Endodermal cell (in vitro differentiated cells): ENCODE measurements around the gene CCDC78. TPM values are rescaled to one million over a fixed set of nuclear protein-coding genes. Genes with fewer than 3 reads are reported as not detected.

Source experiments
- DNase-seq: peaks from one replicate; pipeline ENCODE4 v3.0.0-alpha.2; 2017
- H3K27ac ChIP-seq: 2 replicates; pipeline ENCODE4 v1.5.1; 2013; ENCODE audit warnings: mild to moderate bottlenecking, low read depth, low read length, moderate library complexity
- H3K27me3 ChIP-seq: 2 replicates; pipeline ENCODE4 v1.6.1; 2013; ENCODE audit warnings: mild to moderate bottlenecking, low read length, moderate library complexity; ENCODE audit not compliant: insufficient read depth, control insufficient read depth, poor library complexity, severe bottlenecking
- H3K36me3 ChIP-seq: 2 replicates; pipeline ENCODE4 v1.7.0; 2013; ENCODE audit warnings: mild to moderate bottlenecking, low read length, moderate library complexity; ENCODE audit not compliant: control insufficient read depth, insufficient read depth
- H3K4me1 ChIP-seq: one replicate; pipeline ENCODE4 v1.7.0; 2013; ENCODE audit warnings: low read length; ENCODE audit not compliant: control insufficient read depth, insufficient read depth
- H3K4me3 ChIP-seq: 2 replicates; pipeline ENCODE4 v1.5.1; 2013; ENCODE audit warnings: mild to moderate bottlenecking, low read length, moderate library complexity
- H3K9ac ChIP-seq: 2 replicates; pipeline ENCODE4 v1.6.1; 2013; ENCODE audit warnings: mild to moderate bottlenecking, low read length, moderate library complexity; ENCODE audit not compliant: poor library complexity, severe bottlenecking; ENCODE audit errors: extremely low read depth
- H3K9me3 ChIP-seq: 2 replicates; pipeline ENCODE4 v1.6.1; 2013; ENCODE audit warnings: mild to moderate bottlenecking, low read length, moderate library complexity; ENCODE audit not compliant: control insufficient read depth
- H3K27ac Mint-ChIP-seq: 2 replicates; pipeline ENCODE4 v1.8.0; 2020; ENCODE audit warnings: mixed read lengths
- H3K27me3 Mint-ChIP-seq: 2 replicates; pipeline ENCODE4 v1.8.0; 2021; ENCODE audit warnings: mild to moderate bottlenecking, mixed read lengths; ENCODE audit not compliant: insufficient read depth
- H3K36me3 Mint-ChIP-seq: 2 replicates; pipeline ENCODE4 v1.8.0; 2020; ENCODE audit warnings: low read depth, mixed read lengths
- H3K4me1 Mint-ChIP-seq: 2 replicates; pipeline ENCODE4 v1.8.0; 2020; ENCODE audit warnings: mixed read lengths
- H3K4me3 Mint-ChIP-seq: 2 replicates; pipeline ENCODE4 v1.8.0; 2020; ENCODE audit warnings: mild to moderate bottlenecking, moderate library complexity, mixed read lengths
- H3K9me3 Mint-ChIP-seq: 2 replicates; pipeline ENCODE4 v1.8.0; 2020; ENCODE audit warnings: mild to moderate bottlenecking, mixed read lengths
- WGBS, 2 experiments: methylation state at CpG; one replicate each; pipeline versions ENCODE4 v1.1.5 to v1.1.7; 2013; ENCODE audit warnings: missing lambda C conversion rate in 2 of 2, mixed read lengths in 1 of 2; ENCODE audit not compliant: insufficient coverage in 1 of 2, insufficient read length in 1 of 2; 5-methylcytosine and 5-hydroxymethylcytosine counted together
- total RNA-seq, 2 donors: library from RNA; stranded (reverse); fragmentation: NEBNext Ultra II Directional in 1 of 2; extraction: Animal tissue kit (Norgen Biotek cat#: 25700) in 1 of 2; gene quantifications; 2 replicates in 1 of 2; 3 replicates in 1 of 2; pipeline ENCODE4 v1.2.1, GENCODE V29; 2021
- TF ChIP-seq, protein P1 (sequence below): fragments of 200-600 bp; sonication (generic); conservative IDR thresholded peaks from 2 replicates; pipeline ENCODE4 v1.5.0; 2021; ENCODE audit warnings: antibody characterized with exemption, mild to moderate bottlenecking

The CCDC78 gene
- total RNA-seq, 2 donors from 2014 or later: 6.5 to 8.1 TPM

- no peak overlapping the region for H3K9ac ChIP-seq
These were observed 10.6 kb downstream of the CCDC78 start for GRCh38 chr16:715477-716199.

DNA sequence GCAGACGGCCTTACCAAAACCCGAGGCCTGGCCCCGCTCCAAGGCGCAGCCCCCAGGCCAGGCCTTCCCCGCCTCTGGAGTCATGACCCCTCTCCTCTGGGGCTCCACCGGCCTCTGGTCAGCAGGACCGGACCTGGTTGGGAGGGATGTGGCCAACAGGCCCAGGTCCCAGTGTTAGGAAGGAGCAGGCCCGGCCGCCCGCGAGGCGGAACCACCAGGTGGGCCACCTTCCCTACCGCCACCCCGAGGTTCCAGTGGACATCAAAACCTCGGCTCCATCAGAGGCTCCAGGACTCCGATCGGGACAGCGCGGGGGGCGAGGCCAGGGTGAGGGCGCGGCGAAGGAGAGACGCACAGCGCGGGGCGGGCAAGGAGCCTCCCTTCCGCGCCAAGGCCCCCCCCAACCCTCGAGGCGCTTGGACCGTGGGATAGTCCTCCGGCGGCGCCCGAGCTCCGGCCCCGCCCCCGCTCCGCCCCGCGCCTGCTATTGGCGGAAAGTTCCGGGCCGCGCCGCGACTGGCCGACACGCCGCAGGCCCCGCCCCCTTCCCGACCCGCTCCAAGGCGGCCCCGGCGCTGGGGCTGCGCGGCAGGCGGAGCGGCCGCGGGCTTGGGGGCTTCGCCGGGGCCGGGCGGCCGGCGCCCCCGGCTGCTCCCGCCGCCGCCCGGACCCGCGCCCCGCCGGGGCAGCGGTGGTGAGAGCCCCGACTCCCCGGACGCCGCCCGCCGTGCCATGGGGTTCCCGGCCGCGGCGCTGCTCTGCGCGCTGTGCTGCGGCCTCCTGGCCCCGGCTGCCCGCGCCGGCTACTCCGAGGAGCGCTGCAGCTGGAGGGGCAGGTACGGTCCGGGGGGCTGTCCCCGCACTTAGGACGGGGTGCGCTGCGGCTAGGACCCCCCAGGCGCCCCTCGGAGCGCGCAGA lies 11.4 kb downstream of the CCDC78 start, which contains the start of gene METRN:
METRN (plus strand) TSS at position 561 of the 919 bp plus-strand sequence; CDS start at position 733, 172 bp downstream.
- peaks cover 38% of the 10 kb centered on the region for H3K27me3 Mint-ChIP-seq
- Histone ChIP-seq H3K4me1 (peaks cover 4% of the 10 kb centered on the region), H3K27me3 (peaks cover 42% of the 10 kb centered on the region), H3K36me3 (no peaks in the 10 kb centered on the region), H3K27ac (peak within 1 kb of the TSS; percentile 68), H3K9me3 (no peaks in the 10 kb centered on the region), H3K4me3 (peak within 1 kb of the TSS; percentile 60), H3K9ac (no peak within 1 kb of the TSS)
- DNase-seq: peak; percentile 95
- H3K36me3 Mint-ChIP-seq: no peaks in the 10 kb centered on the region
- no peak within 1 kb of the TSS for H3K27ac Mint-ChIP-seq
- H3K9me3 Mint-ChIP-seq: no peaks in the 10 kb centered on the region
- H3K4me1 Mint-ChIP-seq: peaks cover 6% of the 10 kb centered on the region
- 9 to 59% methylated on average over 6 to 108 of the region's 108 CpGs for WGBS, 2 experiments
- TF ChIP-seq, protein P1, sequence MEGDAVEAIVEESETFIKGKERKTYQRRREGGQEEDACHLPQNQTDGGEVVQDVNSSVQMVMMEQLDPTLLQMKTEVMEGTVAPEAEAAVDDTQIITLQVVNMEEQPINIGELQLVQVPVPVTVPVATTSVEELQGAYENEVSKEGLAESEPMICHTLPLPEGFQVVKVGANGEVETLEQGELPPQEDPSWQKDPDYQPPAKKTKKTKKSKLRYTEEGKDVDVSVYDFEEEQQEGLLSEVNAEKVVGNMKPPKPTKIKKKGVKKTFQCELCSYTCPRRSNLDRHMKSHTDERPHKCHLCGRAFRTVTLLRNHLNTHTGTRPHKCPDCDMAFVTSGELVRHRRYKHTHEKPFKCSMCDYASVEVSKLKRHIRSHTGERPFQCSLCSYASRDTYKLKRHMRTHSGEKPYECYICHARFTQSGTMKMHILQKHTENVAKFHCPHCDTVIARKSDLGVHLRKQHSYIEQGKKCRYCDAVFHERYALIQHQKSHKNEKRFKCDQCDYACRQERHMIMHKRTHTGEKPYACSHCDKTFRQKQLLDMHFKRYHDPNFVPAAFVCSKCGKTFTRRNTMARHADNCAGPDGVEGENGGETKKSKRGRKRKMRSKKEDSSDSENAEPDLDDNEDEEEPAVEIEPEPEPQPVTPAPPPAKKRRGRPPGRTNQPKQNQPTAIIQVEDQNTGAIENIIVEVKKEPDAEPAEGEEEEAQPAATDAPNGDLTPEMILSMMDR: no peak
- H3K4me3 Mint-ChIP-seq: peak within 1 kb of the TSS; percentile 49

More at GRCh38 chr16:715477-716199, 10.6 kb downstream of the CCDC78 start:
- TF ChIP-seq, protein P1: peak; percentile 53
- Histone ChIP-seq H3K27ac (peak overlapping the region; percentile 68), H3K36me3 (no peaks in the 10 kb centered on the region), H3K4me1 (peaks cover 8% of the 10 kb centered on the region), H3K9me3 (no peaks in the 10 kb centered on the region), H3K4me3 (peak overlapping the region; percentile 60), H3K27me3 (peaks cover 34% of the 10 kb centered on the region)
- Mint-ChIP-seq H3K27me3 (peaks cover 30% of the 10 kb centered on the region), H3K4me1 (peaks cover 9% of the 10 kb centered on the region), H3K4me3 (peak overlapping the region; percentile 49), H3K36me3 (no peaks in the 10 kb centered on the region), H3K27ac (no peak overlapping the region), H3K9me3 (no peaks in the 10 kb centered on the region)
- DNase-seq: peak; percentile 79
- WGBS, 2 experiments: 5 to 8% methylated on average over 11 to 74 of the region's 74 CpGs

DNA sequence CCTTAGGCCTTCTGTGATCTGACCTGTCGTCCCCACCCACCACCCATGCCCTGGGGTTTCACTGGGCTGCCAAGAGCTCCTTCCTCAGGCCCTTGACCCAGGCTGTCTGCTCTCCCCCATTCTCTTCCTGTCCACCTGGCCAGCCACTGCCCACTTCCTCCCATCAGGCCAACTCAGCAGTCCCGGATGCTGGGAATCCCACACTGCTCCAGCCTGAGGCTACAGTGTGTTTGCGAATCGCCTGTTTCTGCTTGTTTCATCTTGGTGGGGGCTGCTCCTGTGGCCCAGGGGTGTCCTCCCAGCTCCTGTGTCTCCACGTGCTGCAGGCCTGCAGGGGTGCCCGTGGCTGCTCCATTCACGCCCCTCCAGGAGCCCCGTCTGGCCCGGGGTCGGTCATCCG lies 12.2 kb downstream of the CCDC78 start:
- Histone ChIP-seq H3K9me3 (no peaks in the 10 kb centered on the region), H3K4me3 (no peak overlapping the region), H3K27ac (no peak overlapping the region), H3K9ac (no peak overlapping the region), H3K36me3 (no peaks in the 10 kb centered on the region), H3K4me1 (peaks cover 4% of the 10 kb centered on the region), H3K27me3 (peaks cover 49% of the 10 kb centered on the region)
- H3K27me3 Mint-ChIP-seq: peaks cover 45% of the 10 kb centered on the region
- no peak overlapping the region for H3K27ac Mint-ChIP-seq
- 93 to 94% methylated on average over 5 to 11 of the region's 11 CpGs for WGBS, 2 experiments
- no peaks in the 10 kb centered on the region for H3K36me3 Mint-ChIP-seq
- no peak for DNase-seq
- H3K9me3 Mint-ChIP-seq: no peaks in the 10 kb centered on the region
- H3K4me3 Mint-ChIP-seq: no peak overlapping the region
- H3K4me1 Mint-ChIP-seq: peaks cover 6% of the 10 kb centered on the region
- TF ChIP-seq, protein P1: no peak
